GM18951 (cell line): ENCODE measurements around the gene ITSN1.
"Not testable (repeated sequence)": the region's sequence is repeated elsewhere in the genome, so short reads cannot be mapped to it uniquely, and the experiment has no call there.

Source experiments
- POLR2A ChIP-seq: IDR thresholded peaks from 4 replicates; pipeline ENCODE4 v1.6.1; 2011; ENCODE audit warnings: mild to moderate bottlenecking; ENCODE audit not compliant: insufficient read length, insufficient read depth; ENCODE audit errors: extremely low read depth
- in situ Hi-C: fragments of 300-500 bp; cut with MboI; formaldehyde crosslinking; loops from one replicate; pipeline ENCODE4 v1.12.0; 2022; ENCODE audit warnings: low sequenced_read_pairs, mixed read lengths, inconsistent platforms; ENCODE audit not compliant: unreplicated experiment

ITSN1 gene

GRCh38 chr21:33917421-33917820 is 275.1 kb downstream of the ITSN1 start:
- in situ Hi-C loops = loop anchor here (25.0 kb wide), 1 partner anchor 695 kb away; the partner anchor contains the start of gene RCAN1
- no peak for TF ChIP-seq POLR2A

- in situ Hi-C loops = loop anchor here (5.0 to 25.0 kb wide), 2 partner anchors 433 to 688 kb away; partner anchors contain the start of gene RCAN1
- no peak for TF ChIP-seq POLR2A
Measured at GRCh38 chr21:33924079-33924765, 281.9 kb downstream of the ITSN1 start.

GRCh38 chr21:33924766-33925100 is 282.4 kb downstream of the ITSN1 start:
- in situ Hi-C loops = loop anchor here (5.0 to 25.0 kb wide), 2 partner anchors 433 to 688 kb away; partner anchors contain the start of gene RCAN1

GRCh38 chr21:33926248-33926647 is 283.9 kb downstream of the ITSN1 start:
- in situ Hi-C loops = not testable (repeated sequence)

More at GRCh38 chr21:33924766-33925100, 282.4 kb downstream of the ITSN1 start:
- no peak for TF ChIP-seq POLR2A

GRCh38 chr21:33931052-33931798 is 288.9 kb downstream of the ITSN1 start:
- in situ Hi-C loops = not testable (repeated sequence)

- in situ Hi-C loops = no loop called here
- TF ChIP-seq POLR2A = no peak
Measured at GRCh38 chr21:33931799-33932390, 289.6 kb downstream of the ITSN1 start.

GRCh38 chr21:33932731-33933130 is 290.4 kb downstream of the ITSN1 start:
- no peak for TF ChIP-seq POLR2A
- in situ Hi-C loops = no loop called here

GRCh38 chr21:33936301-33937038 is 294.2 kb downstream of the ITSN1 start:
- in situ Hi-C loops = no loop called here
- no peak for TF ChIP-seq POLR2A

GRCh38 chr21:33937146-33937545 is 294.8 kb downstream of the ITSN1 start:
- TF ChIP-seq POLR2A = no peak
- in situ Hi-C loops = no loop called here

GRCh38 chr21:33937931-33938339 is 295.6 kb downstream of the ITSN1 start:
- in situ Hi-C loops = no loop called here
- no peak for TF ChIP-seq POLR2A

GRCh38 chr21:33938381-33938780 is 296.1 kb downstream of the ITSN1 start:
- TF ChIP-seq POLR2A = no peak
- in situ Hi-C loops = no loop called here

GRCh38 chr21:33939226-33939625 is 296.9 kb downstream of the ITSN1 start:
- TF ChIP-seq POLR2A = no peak
- in situ Hi-C loops = no loop called here

- TF ChIP-seq POLR2A = no peak
- in situ Hi-C loops = no loop called here
Measured at GRCh38 chr21:33940164-33940880, 298.0 kb downstream of the ITSN1 start.
